Hematopoietic multipotent progenitor cell treated with erythropoietin and hydrocortisone succinate and interleukin-3 and kit ligand, for 8 days (in vitro differentiated cells): Measurements from ENCODE around the gene GPR3.
A peak's percentile ranks its signal among the peaks of the same experiment; 100 is the strongest.
"Not testable (repeated sequence)": the region's sequence is repeated elsewhere in the genome, so short reads cannot be mapped to it uniquely, and the experiment has no call there.

Experiments
- DNase-seq: peaks from one replicate; pipeline ENCODE4 v3.0.0-alpha.2; 2015

The GPR3 gene

GRCh38 chr1:27431601-27431940 is 39.1 kb downstream of the GPR3 start:
- no peak for DNase-seq

GRCh38 chr1:27432725-27433124 is 40.3 kb downstream of the GPR3 start:
- not testable (repeated sequence) for DNase-seq

- DNase-seq: no peak
Observed at GRCh38 chr1:27433706-27434105, 41.3 kb downstream of the GPR3 start.

DNA sequence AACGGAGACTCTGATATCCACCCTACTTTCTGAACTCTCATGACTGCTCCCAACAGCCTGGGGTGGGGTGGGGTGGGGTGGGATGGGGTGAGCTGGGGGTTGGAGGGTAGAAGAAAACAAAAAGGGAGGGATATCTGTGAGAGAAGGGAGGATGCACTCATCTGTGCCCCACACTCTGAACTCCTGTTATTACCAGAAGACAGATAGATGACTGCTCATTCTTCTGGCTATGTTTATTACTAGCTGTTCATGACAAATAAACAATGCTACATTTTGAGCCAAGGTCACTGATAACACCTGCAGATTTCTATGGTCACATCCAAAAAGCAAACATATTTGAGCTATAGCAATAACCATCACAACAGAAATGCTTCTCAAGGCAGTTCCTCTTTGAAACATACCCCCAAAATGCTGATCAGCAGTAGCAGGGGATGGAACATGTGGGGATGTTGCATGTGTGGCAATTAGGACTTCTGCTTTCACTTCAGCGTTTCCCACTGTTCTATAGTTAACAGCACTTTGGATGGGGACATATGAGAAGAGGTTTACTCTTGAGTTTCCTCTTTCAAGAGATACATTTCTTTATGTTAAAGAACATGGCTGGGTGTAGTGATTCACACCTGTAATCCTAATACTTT is 43.3 kb downstream of the GPR3 start:
- DNase-seq: peak; percentile 32

DNA sequence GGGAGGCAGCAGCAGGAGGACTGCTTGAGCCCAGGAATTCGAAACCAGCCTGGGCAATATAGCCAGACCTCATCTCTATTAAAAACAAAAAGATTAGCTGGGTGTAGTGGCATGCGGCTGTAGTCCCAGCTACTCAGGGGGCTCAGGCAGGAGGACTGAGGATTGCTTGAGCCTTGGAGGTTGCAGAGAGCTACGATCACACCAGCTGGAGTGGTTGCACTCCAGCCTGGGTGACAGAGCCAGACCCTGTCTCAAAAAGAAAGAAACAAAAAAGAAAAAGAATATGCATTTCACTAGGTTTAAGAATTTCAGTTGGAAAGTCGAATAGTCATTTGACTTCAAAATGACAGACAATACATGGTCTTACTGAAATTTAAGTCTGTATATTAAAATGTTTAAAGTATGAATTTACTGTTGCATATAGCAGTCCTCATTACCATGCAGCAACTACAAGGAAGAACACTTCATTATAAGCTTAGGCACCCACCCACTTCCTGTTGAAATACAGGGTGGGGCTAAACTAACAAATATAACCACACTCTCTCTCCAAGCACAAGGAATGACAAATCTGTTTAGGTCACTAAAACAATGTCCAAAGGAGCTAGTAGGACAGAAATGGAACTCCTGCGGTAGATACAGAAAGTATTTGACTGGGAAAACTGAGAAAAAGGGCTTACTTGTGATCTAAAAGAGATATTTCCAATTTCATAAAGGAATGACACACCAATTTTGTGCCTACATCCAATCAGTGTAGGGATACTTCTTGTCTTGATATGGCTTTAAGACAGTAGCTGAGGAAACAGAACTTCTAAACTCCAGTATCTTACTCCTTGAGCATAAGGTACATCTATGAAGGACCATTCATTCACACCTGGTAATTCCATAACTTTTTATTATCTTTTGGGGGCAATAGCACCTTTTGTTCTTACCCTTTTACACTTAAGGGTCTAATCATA is 44.1 kb downstream of the GPR3 start:
- peak; percentile 43 for DNase-seq

DNA sequence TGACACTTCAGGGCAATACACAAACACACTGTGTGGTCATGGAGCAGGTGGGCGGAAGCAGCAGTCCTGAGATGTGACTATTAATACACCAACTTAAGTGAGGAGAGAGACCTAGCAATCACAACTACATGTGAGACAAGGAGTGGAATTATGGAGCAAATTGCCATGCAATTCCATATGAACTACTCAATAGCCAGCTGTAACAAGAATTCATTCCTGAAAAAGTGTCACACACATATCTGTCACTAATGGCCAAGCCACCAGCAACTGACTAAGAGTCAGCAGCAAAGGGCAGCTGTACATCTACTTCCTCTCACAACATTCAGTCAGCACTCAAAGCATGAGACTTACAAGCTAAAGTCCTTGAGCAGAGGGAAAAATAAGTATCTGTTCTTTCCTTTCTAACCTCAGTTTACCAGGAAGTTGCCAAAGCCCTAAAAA is 46.2 kb downstream of the GPR3 start:
- DNase-seq: no peak

GRCh38 chr1:27439150-27439549 is 46.7 kb downstream of the GPR3 start:
- no peak for DNase-seq

DNA sequence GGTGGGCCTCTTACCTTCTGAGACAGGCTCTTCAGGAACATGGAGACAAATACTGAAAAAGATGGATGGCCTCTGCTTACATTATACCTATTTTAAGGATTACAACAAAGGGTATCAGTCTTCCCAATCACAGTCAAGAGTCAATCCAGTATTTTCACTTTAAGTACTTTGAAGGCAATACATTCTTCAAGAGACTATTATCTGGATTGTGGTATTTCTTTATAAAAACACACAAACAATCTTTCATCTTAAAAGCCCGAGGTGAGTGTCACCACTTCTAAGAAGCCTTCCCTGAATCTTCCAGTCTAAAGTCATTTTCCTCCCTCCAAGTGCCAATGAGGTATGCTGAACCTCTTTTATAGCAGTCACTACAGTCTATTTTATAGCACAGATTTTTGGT is 52.2 kb downstream of the GPR3 start:
- no peak for DNase-seq
